CD4-positive, alpha-beta memory T cell (primary cell): ENCODE results near the gene MAPK12. TPM values are rescaled to one million over a fixed set of nuclear protein-coding genes. Genes with fewer than 3 reads are reported as not detected.

ENCODE experiments used
- CTCF ChIA-PET: fragments of 350-600 bp; sonication (Branson Sonifier 250); formaldehyde crosslinking; loops from one replicate; lab custom pipeline; 2021; ENCODE audit warnings: inconsistent platforms; ENCODE audit not compliant: partially characterized antibody; lab: Charles Lee
- POLR2A ChIA-PET: fragments of 350-600 bp; sonication (Branson Sonifier 250); formaldehyde crosslinking; loops from one replicate; lab custom pipeline; 2021; ENCODE audit not compliant: partially characterized antibody; lab: Charles Lee
- DNase-seq, 5 donors: peaks; one replicate each; pipeline versions ENCODE4 v3.0.0 to v3.0.0-alpha.2; 2020 to 2022; ENCODE audit warnings: mixed read lengths in 1 of 5
- H3K27ac ChIP-seq: one replicate; pipeline ENCODE4 v1.7.0; 2013; ENCODE audit warnings: low read depth, low read length
- H3K27me3 ChIP-seq: 2 replicates; pipeline ENCODE4 v1.7.0; 2013; ENCODE audit warnings: mild to moderate bottlenecking, low read length, moderate library complexity; ENCODE audit not compliant: insufficient read depth
- H3K36me3 ChIP-seq: 2 replicates; pipeline ENCODE4 v1.7.0; 2013; ENCODE audit warnings: mild to moderate bottlenecking, low read length, moderate library complexity; ENCODE audit not compliant: insufficient read depth
- H3K4me1 ChIP-seq: 2 replicates; pipeline ENCODE4 v1.7.0; 2013; ENCODE audit warnings: mild to moderate bottlenecking, low read length, moderate library complexity; ENCODE audit not compliant: insufficient read depth
- H3K4me3 ChIP-seq, 2 donors: one replicate each; pipeline ENCODE4 v1.7.0; 2013; ENCODE audit warnings: low read length in 2 of 2, mild to moderate bottlenecking in 1 of 2
- H3K9me3 ChIP-seq, 2 donors: one replicate each; pipeline ENCODE4 v1.7.0; 2013; ENCODE audit warnings: low read length in 2 of 2, control low read depth in 1 of 2; ENCODE audit not compliant: control insufficient read depth in 1 of 2
- H3K27ac Mint-ChIP-seq, 7 donors: one replicate each; pipeline ENCODE4 v1.8.0; 2020 to 2021; ENCODE audit warnings: mixed read lengths in 7 of 7, mild to moderate bottlenecking in 6 of 7, inconsistent platforms in 3 of 7, moderate library complexity in 3 of 7
- H3K27me3 Mint-ChIP-seq, 2 donors: one replicate each; pipeline ENCODE4 v1.8.0; 2020 to 2021; ENCODE audit warnings: mixed read lengths in 2 of 2
- H3K36me3 Mint-ChIP-seq, 2 donors: one replicate each; pipeline ENCODE4 v1.8.0; 2020 to 2021; ENCODE audit warnings: mixed read lengths in 2 of 2, inconsistent platforms in 1 of 2, mild to moderate bottlenecking in 1 of 2
- H3K4me1 Mint-ChIP-seq, 4 donors: one replicate each; pipeline ENCODE4 v1.8.0; 2020 to 2021; ENCODE audit warnings: mixed read lengths in 4 of 4, mild to moderate bottlenecking in 1 of 4
- H3K4me3 Mint-ChIP-seq, 8 donors: one replicate each; pipeline ENCODE4 v1.8.0; 2020 to 2021; ENCODE audit warnings: mixed read lengths in 8 of 8, mild to moderate bottlenecking in 7 of 8, moderate library complexity in 6 of 8, inconsistent platforms in 3 of 8
- H3K9me3 Mint-ChIP-seq, 8 donors: one replicate each; pipeline ENCODE4 v1.8.0; 2020 to 2021; ENCODE audit warnings: mixed read lengths in 8 of 8, mild to moderate bottlenecking in 5 of 8, inconsistent platforms in 3 of 8, moderate library complexity in 1 of 8
- intact Hi-C: fragments of 100-400 bp; cut with micrococcal nuclease; formaldehyde crosslinking; loops from one replicate; pipeline ENCODE4 v1.15.1; 2023
- polyA plus RNA-seq, 2 donors: library from polyadenylated mRNA; unstranded; fragments of 300-500 nt; fragmentation: Illumina TruSeq; gene quantifications; one replicate each; pipeline ENCODE4 v1.2.3, GENCODE V29; 2021
- total RNA-seq, 2 experiments: library from RNA; stranded (reverse); gene quantifications; one replicate each; pipeline ENCODE4 v1.2.3, GENCODE V29; 2021

The MAPK12 gene
- total and polyA plus RNA-seq, 4 experiments from 2014 or later, result 0.05 to 2.9 (median 2.9) TPM; not detected in 1

DNA sequence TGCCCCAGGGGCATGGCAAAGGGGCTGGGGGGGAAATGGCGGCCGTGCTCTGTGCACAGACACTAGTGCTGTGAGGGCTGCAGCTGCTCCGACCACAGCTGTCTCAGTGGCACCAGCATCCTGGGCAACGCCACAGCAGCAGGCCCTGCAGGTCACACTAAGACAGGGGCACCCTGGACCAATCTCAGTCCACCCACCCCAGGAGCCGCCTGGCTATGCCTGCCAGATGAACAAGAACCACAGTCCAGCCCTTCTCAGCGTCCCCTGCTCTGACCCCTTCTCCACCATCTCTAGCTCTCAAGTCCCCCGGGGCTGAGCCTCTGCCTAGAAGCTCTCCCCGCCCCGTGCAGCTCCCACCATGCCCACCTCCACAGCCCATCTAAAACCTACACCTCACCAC, 33.1 kb downstream of the MAPK12 start:
- peaks cover 12 to 41% of the 10 kb centered on the region in 2 donors for H3K36me3 Mint-ChIP-seq
- peaks cover 0 to 1% (median 0%) of the 10 kb centered on the region in 8 donors for H3K9me3 Mint-ChIP-seq

DNA sequence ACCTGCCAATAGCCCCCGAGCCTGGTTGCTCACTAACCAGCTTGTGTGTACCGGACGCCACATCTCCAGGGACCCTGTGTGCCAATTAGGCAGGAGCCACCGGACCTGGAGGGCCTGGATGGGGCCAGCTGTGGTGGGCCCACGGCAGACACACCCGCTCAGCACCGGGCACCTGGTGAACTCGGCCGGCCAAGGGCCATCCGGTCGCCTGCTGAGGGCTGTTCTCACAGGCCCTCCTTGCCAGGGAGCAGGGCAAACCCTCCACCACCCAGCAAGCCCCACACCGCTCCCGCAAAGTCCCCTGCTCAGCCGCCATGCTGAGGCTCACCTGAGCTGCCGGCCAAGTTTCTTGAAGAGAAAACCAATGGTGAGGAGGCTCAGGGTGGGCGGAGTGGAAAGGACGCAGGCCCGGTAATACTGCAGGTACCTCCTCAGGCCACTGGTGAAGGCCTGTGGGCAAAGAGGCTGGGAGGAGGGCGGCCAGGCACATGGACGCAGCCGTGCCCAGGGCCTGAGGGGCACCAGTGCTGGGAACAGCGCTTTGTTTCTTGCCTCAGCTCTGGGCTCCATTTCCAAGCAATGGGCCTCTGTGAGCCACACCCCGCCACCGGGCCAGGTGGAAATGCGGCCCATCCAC, 33.8 kb downstream of the MAPK12 start:
- Mint-ChIP-seq H3K27me3 (no peaks in the 10 kb centered on the region), H3K36me3 (peaks cover 16 to 41% of the 10 kb centered on the region in 2 donors), H3K9me3 (peaks cover 0 to 3% (median 0%) of the 10 kb centered on the region in 8 donors), H3K4me3 (no peak overlapping the region), H3K4me1 (peaks cover 0 to 6% (median 1%) of the 10 kb centered on the region in 4 donors), H3K27ac (no peak overlapping the region)
- Histone ChIP-seq H3K27me3 (no peaks in the 10 kb centered on the region), H3K27ac (no peak overlapping the region), H3K9me3 (no peaks in the 10 kb centered on the region), H3K36me3 (peaks cover 40% of the 10 kb centered on the region), H3K4me1 (no peaks in the 10 kb centered on the region), H3K4me3 (no peak overlapping the region)
- CTCF ChIA-PET, result interaction anchor here (0.6 kb wide), 1 partner anchor 270 kb away, joined by 3 read pairs; no protein-coding TSS in a partner anchor
- peak in 1 of 5 donors; percentile 18 for DNase-seq
- intact Hi-C loops, result no loop called here
- POLR2A ChIA-PET, result interaction anchor here (0.8 kb wide), 1 partner anchor 9 kb away, joined by 3 read pairs; no protein-coding TSS in a partner anchor

More for the DNA sequence above, 33.1 kb downstream of the MAPK12 start:
- no peak overlapping the region for H3K4me3 Mint-ChIP-seq
- H3K4me1 Mint-ChIP-seq, result peaks cover 0 to 6% (median 1%) of the 10 kb centered on the region in 4 donors
- Histone ChIP-seq H3K36me3 (peaks cover 41% of the 10 kb centered on the region), H3K27me3 (no peaks in the 10 kb centered on the region), H3K4me1 (no peaks in the 10 kb centered on the region), H3K27ac (no peak overlapping the region), H3K9me3 (no peaks in the 10 kb centered on the region), H3K4me3 (no peak overlapping the region)
- intact Hi-C loops, result no loop called here
- peak in 1 of 5 donors; percentile 13 for DNase-seq
- no peak overlapping the region for H3K27ac Mint-ChIP-seq
- POLR2A ChIA-PET, result interaction anchor here (0.8 kb wide), 1 partner anchor 9 kb away, joined by 3 read pairs; no protein-coding TSS in a partner anchor
- H3K27me3 Mint-ChIP-seq, result no peaks in the 10 kb centered on the region
- CTCF ChIA-PET, result interaction anchor here (0.6 to 1.4 kb wide), 2 partner anchors 12 to 269 kb away, joined by 3 read pairs; no protein-coding TSS in a partner anchor

DNA sequence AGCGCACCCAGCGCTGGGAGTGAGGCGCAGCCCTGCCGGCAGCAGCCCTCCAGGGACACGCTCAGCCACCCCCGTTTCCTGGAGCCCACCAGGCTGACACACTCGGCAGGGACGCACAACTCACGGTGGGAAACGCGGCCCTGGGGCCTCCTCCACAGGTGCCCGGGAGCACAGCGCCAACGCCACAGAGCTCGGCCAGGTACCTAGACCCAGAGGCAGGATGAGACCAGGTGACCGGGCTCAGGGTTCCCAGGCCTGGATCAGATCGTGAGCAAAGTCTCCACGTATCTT, 34.7 kb downstream of the MAPK12 start:
- Mint-ChIP-seq H3K9me3 (peaks cover 0 to 3% (median 0%) of the 10 kb centered on the region in 8 donors), H3K36me3 (peaks cover 15 to 49% of the 10 kb centered on the region in 2 donors), H3K4me1 (peaks cover 0 to 6% (median 1%) of the 10 kb centered on the region in 4 donors), H3K27me3 (no peaks in the 10 kb centered on the region), H3K27ac (no peak overlapping the region), H3K4me3 (no peak overlapping the region)
- Histone ChIP-seq H3K4me1 (no peaks in the 10 kb centered on the region), H3K27me3 (no peaks in the 10 kb centered on the region), H3K4me3 (no peak overlapping the region), H3K9me3 (no peaks in the 10 kb centered on the region), H3K27ac (no peak overlapping the region), H3K36me3 (peaks cover 44% of the 10 kb centered on the region)
- intact Hi-C loops, result no loop called here
- no peak for DNase-seq
- CTCF ChIA-PET, result interaction anchor here (1.4 kb wide), 1 partner anchor 14 kb away, joined by 3 read pairs; no protein-coding TSS in a partner anchor
- POLR2A ChIA-PET, result no interaction called here

DNA sequence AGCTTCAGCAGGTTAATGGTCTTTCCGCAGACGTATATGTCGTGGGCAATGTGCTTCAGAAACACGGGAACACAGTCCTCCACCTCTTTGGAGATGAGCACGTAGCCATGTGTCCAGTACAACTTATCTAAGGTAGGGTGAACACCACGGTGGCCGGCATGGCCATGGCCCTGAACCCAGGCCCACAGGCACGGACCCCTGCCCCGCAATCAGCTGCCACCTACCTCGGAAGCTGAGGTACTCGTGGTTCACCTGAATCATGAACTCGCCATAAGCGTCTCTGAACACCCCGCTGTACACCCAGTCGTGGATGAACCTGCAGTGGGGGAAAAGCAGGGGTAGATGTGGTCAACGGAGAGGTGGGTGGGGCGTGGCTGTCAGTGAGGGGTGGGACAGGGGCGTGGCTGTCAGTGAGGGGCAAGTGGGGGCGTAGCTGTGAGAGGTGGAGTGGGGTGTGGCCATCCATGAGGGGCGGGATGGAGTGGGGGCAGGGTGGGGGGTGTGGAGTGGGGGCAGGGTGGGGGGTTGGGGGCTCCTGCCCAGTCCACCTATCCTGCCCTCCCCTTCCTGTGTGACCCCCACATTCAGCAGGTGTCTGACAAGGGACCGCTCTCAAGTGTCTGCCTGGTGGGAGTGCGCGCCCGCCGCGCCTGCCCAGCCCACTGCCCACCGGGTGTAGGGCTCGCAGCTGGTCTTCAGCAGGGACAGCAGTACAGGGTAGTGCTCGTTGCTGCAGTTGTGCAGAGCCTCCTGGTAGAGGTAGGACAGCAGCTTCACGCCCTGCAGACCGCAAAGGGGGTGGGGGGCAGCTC, 35.2 kb downstream of the MAPK12 start:
- Histone ChIP-seq H3K27me3 (no peaks in the 10 kb centered on the region), H3K9me3 (no peaks in the 10 kb centered on the region), H3K36me3 (peaks cover 50% of the 10 kb centered on the region), H3K4me3 (no peak overlapping the region), H3K4me1 (no peaks in the 10 kb centered on the region), H3K27ac (no peak overlapping the region)
- ChIA-PET CTCF (interaction anchor here (1.4 kb wide), 1 partner anchor 14 kb away, joined by 3 read pairs; no protein-coding TSS in a partner anchor), POLR2A (no interaction called here)
- DNase-seq, result peak in 1 of 5 donors; percentile 16
- peaks cover 0 to 6% (median 1%) of the 10 kb centered on the region in 4 donors for H3K4me1 Mint-ChIP-seq
- no peak overlapping the region for H3K4me3 Mint-ChIP-seq
- H3K27ac Mint-ChIP-seq, result peak overlapping the region in 1 of 7 donors; percentile 15
- peaks cover 15 to 49% of the 10 kb centered on the region in 2 donors for H3K36me3 Mint-ChIP-seq
- no peaks in the 10 kb centered on the region for H3K27me3 Mint-ChIP-seq
- peaks cover 0 to 3% (median 0%) of the 10 kb centered on the region in 8 donors for H3K9me3 Mint-ChIP-seq
- intact Hi-C loops, result no loop called here

DNA sequence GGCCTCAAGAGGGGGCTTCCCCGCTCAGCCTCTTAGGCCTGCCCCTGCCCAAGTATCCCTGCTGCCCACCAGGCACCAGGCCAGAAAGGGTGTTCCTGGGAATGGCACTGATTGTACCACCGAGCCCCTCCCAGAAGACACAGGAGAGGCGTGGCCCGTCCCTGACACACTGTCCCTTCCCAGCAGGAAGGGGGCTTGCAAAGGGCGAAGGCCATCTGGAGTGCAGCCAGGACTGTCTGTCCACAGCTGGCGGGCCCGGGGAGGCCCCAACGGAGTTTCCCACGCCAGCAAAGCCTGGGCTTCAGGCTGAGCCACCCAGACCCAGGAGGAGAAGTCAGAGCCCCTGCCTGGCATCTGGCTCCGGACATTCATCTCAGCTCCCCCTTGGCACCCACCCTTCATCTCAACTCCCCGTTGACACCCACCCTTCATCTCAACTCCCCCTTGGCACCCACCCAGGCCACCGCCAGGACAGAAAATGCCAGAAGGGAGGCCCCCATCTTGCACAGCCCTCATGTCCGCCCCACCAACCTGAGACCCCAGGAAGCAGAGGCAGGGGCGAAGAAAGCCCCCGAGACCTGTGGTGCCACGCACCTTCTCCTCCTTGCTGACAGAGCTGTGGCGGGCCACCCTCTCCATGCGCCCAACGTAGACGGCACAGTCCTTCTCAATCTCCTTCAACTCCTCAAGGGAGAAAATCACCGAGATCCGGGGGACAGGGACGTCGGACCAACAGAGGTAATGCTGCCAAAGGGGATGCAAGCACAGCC, 36.1 kb downstream of the MAPK12 start:
- peaks cover 15 to 51% of the 10 kb centered on the region in 2 donors for H3K36me3 Mint-ChIP-seq
- no peak overlapping the region for H3K27ac ChIP-seq
- CTCF ChIA-PET, result interaction anchor here (1.4 kb wide), 1 partner anchor 15 kb away, joined by 3 read pairs; no protein-coding TSS in a partner anchor
- H3K4me3 ChIP-seq, result no peak overlapping the region
- no peak overlapping the region for H3K4me3 Mint-ChIP-seq
- POLR2A ChIA-PET, result no interaction called here
- H3K27me3 ChIP-seq, result no peaks in the 10 kb centered on the region
- no peaks in the 10 kb centered on the region for H3K27me3 Mint-ChIP-seq
- peaks cover 0 to 6% (median 1%) of the 10 kb centered on the region in 4 donors for H3K4me1 Mint-ChIP-seq
- H3K9me3 Mint-ChIP-seq, result peaks cover 0 to 4% (median 0%) of the 10 kb centered on the region in 8 donors
- H3K27ac Mint-ChIP-seq, result no peak overlapping the region
- intact Hi-C loops, result no loop called here
- no peak for DNase-seq
- peaks cover 59% of the 10 kb centered on the region for H3K36me3 ChIP-seq
- no peaks in the 10 kb centered on the region for H3K9me3 ChIP-seq
- no peaks in the 10 kb centered on the region for H3K4me1 ChIP-seq

DNA sequence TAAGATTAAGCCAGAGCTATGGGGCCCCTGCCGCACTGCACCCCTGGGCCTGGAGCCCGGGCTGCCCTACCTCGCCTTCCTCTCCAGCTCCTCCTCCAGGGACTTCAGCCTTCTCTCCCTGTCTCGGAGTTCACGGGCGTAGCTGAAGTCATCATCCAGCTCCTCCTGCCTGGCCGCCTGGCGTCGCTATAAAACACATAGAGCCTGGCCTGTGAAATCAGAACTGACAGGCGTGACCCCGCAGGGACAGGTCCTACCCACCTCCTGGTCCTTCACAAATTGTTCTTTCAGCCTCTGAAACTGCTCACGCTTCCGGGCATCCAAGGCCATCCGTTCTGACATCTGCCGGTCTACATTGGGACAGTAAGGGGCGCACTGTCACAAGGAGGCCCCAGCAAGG, 37.4 kb downstream of the MAPK12 start:
- intact Hi-C loops, result no loop called here

More for the DNA sequence above, 37.4 kb downstream of the MAPK12 start:
- ChIA-PET CTCF (interaction anchor here (1.1 kb wide), 1 partner anchor 18 kb away, joined by 3 read pairs; no protein-coding TSS in a partner anchor), POLR2A (no interaction called here)
- Histone ChIP-seq H3K27ac (no peak overlapping the region), H3K4me3 (no peak overlapping the region), H3K36me3 (peaks cover 53% of the 10 kb centered on the region), H3K9me3 (no peaks in the 10 kb centered on the region), H3K4me1 (no peaks in the 10 kb centered on the region), H3K27me3 (no peaks in the 10 kb centered on the region)
- H3K4me3 Mint-ChIP-seq, result no peak overlapping the region
- H3K27ac Mint-ChIP-seq, result peak overlapping the region in 1 of 7 donors; percentile 55
- DNase-seq, result no peak
- peaks cover 0 to 4% (median 0%) of the 10 kb centered on the region in 8 donors for H3K9me3 Mint-ChIP-seq
- peaks cover 10 to 52% of the 10 kb centered on the region in 2 donors for H3K36me3 Mint-ChIP-seq
- no peaks in the 10 kb centered on the region for H3K27me3 Mint-ChIP-seq
- H3K4me1 Mint-ChIP-seq, result peaks cover 0 to 3% (median under 1%) of the 10 kb centered on the region in 4 donors
